HUDEP-2 (cell line): Measurements from ENCODE around the gene POU2AF1.

ENCODE experiments used
- DNase-seq, 76 experiments: peaks; one replicate each; lab custom pipeline; 2025; ENCODE audit not compliant: unreplicated experiment in 76 of 76; lab: John Stamatoyannopoulos, UW

The POU2AF1 gene

DNA sequence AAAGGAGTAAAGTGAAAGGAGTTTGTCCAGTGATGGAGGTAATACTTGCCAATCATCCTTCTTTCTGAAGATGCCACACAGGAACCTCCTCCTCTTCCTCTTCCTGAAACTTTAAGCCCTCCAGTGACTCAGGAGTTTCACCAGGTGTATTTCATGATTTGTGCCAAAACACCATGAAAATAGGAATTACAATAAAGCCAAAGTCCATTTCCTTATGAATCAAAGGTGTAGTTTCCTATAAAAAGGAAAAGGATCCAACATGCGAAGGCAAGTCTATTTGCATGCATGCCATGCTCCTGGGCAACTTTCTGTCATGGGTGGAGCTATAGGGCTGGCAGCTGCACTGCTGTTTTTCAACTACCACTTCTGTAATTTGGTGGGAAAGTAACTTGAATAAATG lies 9.8 kb upstream of the POU2AF1 start:
- DNase-seq = no peak

DNA sequence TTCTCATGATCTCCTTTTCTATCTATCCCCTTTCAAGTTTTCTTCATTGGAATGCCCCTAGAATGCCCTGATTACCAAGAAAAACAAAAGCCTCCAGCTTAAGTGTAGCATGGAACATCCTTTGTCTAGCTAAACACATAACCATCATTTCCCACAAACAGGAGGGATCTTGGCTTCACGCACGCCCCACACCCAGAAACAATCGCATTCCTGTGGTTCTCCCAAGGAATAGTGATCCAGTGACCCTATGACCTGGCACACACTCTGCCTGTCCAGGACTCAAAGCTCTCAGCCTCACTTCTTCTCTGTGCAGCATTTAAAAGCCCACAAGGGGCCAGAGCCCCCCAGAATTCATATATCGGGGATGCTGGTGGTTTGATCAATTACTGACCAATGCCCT lies 9.3 kb upstream of the POU2AF1 start:
- no peak for DNase-seq

DNA sequence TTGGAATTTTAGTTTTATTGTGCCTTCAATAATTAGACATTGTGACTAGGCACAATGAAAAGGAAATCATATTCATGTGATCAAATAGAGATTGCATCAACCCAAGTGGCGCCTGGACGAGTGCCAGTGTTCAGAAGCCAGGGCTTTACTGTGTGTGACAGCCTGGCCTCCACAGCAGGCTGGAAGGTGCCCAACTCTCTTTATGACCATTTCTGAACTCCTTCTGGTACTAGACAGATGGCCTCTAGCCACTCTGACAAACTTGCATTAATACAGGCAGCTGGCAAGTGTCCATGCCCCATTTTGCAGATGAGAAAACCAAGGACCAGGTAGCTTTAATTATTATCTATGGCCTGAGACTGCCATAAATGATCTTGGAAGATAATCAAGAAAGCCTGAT lies 8.3 kb upstream of the POU2AF1 start:
- peak in 2 of 76 experiments; percentile 1 to 4 for DNase-seq

DNA sequence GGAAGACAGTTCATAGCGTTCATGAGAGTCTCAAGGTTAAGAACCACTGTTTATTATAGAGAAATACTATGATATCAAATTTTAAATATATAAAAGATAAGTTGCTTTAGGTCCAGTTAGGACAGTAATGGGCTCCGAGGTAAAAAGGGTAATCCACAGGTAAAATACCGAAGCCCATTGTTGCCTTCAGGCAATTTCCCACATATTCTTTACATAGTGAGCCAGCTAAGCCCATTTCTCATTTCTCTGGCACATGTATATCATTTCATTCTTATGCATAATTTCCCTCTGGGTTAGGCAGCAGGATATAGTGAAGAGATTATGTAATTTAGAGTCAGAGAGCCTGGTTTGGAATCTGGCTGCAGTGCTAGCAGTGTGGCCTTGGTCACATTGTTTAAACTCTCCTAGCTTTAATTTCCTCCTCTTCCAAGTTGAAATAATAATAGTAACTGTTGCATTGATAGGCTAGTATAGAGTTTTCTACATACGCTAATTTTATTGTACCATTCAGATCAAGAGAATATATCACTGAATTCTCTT lies 7.6 kb upstream of the POU2AF1 start:
- DNase-seq = no peak

DNA sequence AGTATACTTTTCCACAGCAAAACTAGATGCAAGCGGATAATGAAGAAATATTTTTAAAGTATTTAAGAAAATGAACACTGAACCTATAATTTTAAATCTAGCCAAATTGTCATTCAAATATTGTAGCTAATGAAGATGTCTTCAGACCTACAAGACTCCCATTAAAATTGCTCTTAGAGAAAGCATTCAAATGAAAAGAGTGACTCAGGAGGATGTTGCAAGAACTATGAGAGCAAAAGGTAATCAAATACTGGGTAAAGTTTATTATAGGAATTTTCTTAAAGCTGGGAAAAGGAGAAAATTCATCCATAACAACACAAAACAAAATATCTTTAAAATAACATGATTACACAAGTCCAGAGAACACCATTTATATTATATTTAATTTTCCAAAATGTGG lies 5.4 kb upstream of the POU2AF1 start:
- DNase-seq = no peak

DNA sequence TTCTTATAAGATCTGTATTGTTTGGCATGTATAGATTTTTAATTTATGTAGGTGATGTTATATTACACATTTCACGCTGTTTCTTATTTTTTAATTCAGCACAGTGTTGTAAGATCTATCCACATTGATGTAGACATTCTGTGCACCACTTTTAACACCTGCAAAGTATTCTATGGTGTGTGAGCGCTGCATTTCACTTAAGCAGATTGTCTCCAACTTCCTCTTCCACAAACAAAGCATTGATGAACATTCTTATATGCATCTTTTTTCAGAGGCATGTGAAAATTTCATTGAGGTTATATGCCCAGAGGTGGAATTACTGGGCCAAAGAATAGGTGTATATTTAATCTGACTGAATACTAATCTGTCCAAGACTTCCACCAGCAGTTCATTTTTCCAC lies 3.4 kb upstream of the POU2AF1 start:
- DNase-seq = no peak

DNA sequence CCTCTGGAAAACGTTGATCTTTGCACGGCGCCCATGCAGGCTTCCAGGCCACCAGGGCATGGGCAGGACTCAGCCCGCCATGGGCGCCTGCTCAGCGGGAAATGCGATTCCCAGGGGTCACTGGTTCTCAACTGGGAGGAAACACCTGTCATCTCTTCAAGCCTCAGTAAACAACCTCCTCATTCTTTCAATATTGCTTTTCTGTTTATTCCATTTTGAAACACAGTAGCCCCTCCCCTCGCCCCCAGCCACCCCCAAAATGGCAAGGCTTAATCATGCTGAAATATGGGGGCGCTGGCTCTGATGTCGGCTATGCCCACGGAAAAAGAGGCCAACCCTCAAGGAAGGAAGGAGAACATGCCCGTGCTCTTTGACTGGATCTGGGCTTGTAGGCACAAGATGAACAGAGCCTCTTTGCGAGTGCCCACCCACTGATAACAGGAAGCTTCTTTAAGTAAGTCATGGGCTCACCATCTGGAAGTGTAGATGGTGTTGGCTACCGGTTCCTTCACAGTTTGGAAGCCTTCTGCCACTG lies 594 bp upstream of the POU2AF1 start:
- DNase-seq = no peak

DNA sequence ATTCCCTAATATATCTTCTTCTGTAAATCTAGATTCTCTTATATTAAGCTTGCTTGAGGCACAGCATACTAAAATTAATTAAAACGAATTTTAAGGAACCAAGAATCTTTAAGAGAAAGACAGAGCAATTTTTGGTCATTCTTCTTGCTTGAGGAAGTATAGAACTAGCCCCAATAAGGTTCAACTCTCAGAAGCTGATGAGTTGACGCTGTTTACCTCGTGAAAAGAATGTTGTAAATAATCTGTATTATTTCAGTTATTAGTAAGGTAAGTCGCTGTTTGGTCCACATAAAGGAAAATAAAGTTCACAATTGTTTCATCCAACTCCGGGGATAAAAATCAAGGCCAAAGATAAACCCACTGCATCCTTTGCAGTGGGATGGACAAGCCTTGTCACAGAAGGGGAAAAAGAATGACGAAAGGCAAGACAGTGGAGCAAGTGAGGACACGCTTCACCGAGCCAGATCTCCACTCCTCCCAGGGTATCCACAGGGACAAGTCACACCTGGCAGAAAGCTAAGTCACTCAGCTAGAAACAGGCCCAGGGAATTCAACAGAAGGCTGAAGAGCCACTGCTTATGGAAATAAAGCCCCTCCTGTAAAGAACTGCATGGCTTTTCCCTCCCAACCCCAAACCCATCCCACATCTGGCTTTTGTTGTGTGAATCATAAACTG lies 752 bp downstream of the POU2AF1 start:
- no peak for DNase-seq

DNA sequence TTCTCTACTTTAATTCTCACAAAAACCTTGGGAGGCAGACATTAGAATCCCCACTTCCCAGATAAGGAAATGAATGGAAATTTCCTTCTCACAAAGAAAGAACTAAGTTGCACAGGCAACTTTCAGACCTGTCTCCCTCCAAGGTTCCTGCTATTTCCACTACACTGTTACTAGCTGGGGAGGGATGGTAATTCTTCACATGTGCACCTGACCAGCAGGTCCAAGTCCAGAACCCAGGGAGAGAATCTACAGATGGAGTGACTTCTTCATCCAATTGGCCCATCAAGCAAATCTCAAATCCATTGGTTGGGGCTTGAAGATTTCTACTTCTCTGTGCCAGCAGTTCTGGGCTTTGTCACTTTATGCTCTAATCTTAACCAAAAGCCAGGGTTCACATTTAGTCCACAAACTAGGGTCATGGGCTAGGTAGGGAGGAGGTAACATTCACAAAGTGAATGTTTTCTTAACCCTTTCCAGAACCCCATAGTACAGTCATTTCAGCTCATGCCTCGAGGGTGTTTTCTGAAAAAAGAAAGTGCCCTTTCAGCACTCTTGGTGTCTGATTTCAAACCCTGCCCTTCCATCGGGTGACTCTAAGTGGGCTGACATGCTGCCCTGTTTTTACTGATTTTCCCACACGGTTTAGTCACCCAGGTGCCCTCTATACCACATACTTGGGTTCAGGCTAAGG lies 2.7 kb downstream of the POU2AF1 start:
- no peak for DNase-seq

DNA sequence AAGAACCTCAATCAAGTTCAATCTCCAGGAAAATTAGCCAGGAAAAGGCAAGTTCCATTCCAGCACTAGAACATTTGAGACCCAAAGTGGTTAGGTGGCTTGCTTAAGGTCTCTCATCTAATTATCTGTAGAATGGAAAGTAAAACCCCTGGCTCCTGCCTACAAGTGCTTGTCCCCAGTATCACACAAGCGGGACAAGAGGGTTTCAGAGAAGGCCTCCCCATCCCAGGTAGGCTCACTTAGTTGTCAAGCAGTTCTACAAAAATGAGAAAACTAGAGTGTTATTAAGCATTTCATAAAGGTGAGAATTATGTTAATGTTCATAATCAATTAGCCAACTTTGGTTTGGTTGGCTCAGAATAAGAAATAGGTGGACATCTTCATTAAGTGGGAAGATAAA lies 5.5 kb downstream of the POU2AF1 start:
- no peak for DNase-seq

DNA sequence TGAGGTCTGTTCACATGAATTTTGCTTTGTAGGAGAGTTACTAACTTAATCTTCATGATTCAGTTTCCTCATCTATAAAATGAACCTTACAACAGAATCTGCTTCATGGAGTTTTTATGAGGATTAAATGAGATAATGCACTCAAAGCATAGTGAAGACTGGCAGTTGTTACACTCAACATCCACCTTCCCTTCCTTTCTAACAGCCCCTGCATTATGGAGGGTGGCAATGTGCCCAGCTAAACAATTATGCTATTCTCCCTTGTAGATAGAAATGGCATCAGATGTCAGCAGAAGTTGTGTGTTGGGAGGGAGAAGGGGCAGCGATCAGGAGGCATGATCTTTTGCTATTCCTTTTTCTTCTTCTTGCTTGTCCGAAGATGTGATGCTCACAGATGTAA lies 6.5 kb downstream of the POU2AF1 start:
- no peak for DNase-seq

DNA sequence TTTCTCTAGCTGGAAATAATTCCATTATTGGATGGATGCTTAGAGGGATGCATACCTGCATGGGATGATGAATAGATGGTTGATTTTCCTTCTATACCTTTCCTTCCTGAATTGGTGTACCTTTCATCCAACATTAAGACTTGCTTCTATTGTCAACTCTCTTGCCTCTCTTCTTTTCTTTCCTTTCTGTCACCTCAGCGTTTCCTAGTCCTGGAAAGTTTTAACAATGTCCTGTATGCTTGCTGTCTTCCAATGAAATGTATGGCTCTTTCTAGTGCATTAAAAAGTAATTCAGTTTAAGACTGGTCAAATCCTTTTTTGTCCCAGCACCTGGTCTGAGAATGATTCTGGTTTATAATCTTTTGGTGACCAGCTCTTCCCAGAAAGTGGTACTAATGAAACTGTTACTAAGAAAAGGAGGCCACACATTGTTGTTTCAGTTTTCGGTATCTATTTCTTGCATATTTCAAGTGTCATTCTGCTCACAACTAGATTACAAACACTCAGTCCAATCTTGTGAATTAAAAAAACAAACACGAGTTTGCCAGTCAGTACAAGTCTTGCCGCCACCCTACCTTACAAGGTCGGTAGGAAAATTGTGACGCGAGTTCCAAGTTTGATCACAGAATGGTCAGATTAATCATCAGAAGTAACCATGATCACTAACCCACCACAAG lies 8.0 kb downstream of the POU2AF1 start:
- no peak for DNase-seq

DNA sequence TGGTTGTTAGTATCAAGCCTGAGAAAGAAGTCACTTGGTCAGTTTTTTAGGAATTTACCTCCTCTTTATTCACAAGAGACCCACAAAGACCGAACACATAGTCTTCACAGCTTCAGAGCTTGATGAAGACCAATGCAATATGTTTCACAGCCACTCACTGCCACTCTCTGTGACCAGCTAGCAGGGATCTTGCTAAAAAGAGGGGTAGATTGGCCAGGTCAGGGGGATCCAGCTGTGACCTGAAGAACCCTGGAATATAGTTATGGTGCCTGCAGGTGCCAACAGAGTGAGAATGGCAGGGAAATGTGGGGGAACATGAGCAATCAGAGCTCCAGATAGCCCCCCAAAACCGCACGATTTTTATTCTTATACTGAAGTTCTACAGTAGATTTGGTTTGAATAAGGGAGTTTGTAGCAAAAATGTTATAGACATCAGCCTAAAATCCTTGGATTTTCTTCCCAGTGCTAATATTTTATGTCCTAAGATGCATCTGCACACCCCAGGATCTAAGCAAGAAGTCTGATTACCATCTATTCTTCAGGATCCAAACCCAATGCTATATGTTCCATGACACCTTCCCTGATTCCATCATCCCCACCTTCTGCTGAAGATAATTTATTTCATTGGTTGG lies 8.7 kb downstream of the POU2AF1 start:
- no peak for DNase-seq

DNA sequence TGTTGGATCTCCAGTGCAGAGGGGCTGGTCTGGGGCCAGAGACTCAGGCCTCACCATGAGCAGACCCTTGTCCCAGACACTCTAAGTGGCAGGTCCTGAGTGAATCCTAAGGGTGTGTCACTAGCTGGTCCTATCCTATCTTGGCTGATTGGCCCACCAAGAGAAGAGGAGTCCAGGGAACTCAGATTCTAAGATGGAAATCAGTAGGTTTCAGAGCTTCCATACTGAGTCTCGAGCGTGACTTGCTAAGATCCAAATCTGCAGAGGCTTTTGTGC lies 10.9 kb downstream of the POU2AF1 start:
- no peak for DNase-seq

DNA sequence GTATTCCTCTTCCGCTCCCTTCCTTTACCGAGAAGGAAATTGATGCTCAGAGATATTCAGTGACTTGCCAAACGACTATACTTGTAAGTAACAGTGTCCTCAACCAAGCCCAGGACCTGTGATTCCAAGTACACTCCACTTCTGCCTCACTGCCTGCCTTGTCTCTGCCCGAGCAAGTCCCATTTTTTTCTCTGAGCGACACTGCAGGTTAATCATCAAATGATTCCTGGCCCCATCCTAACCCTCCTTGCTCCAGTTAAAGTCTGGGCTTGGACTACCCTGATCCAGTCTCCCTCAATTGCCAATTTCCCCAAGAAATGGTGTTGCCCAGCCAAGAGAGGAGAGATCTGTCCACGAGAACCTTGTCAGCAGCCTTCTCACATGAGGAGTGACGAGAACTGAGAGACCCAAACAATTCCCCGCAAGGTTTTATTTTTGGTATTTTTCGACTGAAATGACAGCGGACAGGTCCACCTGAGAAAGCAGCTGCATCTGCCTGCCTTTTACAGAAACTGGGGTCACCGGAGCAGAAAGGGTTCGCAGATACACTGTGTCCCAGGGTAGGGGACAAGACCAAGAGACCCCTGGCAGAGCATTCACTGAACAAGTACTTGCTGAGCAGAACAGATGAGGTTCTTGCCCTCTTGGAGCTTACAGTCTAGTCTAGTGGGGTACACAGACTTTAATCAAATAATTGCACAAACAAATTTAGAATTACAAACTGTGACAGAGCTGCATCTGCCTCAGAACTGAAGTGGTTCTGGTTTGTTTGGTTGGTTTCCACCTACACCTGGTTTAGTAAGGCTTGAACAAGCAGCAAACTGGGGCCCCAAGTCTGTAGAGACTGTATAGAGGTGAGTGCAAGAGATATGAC lies 11.4 kb downstream of the POU2AF1 start:
- no peak for DNase-seq

DNA sequence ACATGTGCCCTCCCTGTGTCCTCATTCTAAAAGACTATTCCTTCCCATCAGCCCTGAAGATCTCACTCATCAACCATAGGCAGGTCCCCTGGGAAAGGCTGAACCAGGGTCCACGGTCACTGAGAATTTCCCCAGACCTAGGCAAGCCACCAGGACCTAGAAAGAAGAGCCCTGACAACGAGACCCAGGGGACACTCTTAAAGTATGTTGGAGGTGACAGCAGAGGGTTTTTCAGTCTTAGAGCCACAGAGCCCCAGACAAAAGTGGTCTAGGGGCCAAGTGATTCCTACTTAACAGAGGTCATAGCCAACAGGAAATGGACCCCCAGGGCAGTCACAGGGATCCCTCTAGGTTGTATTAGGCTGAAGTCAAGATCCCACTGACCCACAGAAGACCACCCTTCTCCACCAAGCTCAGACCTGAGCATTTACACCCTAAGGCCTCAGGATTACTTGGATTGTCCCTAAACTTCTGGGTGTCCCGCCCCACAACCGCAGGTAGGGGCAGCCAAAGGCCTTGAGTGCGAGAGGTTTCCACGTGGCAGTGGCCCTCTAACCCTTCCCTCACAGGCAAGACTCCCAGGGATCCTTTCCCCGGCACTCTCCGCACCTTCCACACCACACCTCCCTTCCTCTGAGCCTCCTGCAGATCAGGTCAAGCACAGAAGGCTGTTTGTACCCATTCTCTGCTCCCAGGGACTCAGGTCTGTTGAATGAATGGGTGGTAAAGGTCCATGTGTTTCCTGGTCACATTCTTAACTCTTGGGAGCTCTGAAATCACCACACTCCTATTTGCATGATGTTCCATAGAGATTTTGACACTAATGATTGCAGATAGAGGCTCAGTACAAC lies 12.3 kb downstream of the POU2AF1 start:
- no peak for DNase-seq

DNA sequence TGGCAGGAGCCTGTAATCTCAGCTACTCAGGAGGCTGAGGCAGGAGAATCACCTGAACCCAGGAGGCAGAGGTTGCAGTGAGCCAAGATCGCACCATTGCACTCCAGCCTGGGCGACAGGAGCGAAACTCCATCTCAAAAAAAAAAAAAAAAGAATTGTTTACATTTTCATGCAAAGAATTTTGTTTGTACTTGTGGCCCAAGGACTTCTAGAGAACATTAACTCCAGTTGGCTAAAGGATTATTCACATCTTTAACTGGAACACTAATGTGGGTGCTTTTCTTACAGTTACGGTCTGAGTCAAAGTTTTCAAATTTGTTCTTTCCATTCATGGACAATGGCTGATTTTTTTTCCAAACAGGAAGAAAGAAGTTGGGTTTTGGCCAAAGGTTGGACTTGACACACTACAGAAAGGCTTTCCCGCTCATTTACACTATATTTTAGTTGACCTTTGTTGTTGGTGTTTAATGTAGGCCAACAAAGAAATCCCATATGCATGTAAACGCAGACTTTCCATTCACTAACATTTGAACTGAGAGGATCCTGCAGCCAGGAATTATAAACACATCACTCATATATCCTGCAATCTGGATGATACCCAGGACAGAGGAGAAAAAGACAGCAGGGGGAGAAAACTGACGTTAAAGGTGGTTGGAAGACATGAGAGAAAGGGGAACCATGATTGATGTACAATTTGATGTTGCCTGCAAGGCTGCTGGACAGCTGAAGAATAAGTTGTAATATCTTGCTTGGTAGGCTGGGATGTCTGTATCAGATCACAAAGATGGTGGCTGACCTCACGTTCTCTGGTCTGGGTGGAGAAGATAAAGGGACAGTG lies 13.1 kb downstream of the POU2AF1 start:
- no peak for DNase-seq

DNA sequence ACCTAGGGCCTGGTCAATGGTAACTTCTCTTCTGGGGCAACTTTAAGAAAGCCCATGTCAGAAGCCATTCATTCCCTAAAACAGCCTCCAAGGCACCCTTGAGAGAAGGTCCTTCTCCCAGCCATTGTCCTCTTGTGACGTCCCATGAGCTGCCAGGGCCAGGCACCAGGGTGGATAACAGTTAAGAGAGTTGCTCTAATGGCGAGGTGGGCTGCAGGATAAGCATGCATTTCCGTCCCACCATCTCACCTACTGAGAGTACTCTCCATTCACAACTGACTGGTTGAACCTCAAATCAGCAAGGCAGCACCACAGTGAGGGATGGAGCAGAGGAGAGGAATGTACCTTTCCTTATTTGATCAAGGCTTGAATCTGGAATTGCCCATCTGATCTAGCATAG lies 14.6 kb downstream of the POU2AF1 start:
- no peak for DNase-seq

DNA sequence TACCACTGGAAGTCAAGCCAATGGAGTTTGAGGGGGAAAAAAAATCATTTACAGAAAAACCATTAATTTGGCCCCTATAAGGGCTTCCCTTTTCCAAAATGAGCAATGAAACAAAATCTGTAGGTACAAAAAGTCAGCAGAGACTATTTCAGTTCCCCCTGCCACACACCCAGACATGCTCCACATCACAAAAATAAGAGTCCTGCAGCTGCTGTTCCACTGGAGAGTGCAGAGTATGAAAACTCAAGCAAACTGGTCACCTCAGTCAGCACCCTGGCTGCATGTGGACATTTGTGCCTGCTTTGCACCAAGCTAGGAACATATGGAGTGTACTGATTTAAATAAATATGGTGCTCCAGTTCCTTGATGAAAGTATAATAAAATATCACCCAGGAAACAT lies 15.1 kb downstream of the POU2AF1 start:
- no peak for DNase-seq
